ENCODE measurements around the gene VWF.

DNA sequence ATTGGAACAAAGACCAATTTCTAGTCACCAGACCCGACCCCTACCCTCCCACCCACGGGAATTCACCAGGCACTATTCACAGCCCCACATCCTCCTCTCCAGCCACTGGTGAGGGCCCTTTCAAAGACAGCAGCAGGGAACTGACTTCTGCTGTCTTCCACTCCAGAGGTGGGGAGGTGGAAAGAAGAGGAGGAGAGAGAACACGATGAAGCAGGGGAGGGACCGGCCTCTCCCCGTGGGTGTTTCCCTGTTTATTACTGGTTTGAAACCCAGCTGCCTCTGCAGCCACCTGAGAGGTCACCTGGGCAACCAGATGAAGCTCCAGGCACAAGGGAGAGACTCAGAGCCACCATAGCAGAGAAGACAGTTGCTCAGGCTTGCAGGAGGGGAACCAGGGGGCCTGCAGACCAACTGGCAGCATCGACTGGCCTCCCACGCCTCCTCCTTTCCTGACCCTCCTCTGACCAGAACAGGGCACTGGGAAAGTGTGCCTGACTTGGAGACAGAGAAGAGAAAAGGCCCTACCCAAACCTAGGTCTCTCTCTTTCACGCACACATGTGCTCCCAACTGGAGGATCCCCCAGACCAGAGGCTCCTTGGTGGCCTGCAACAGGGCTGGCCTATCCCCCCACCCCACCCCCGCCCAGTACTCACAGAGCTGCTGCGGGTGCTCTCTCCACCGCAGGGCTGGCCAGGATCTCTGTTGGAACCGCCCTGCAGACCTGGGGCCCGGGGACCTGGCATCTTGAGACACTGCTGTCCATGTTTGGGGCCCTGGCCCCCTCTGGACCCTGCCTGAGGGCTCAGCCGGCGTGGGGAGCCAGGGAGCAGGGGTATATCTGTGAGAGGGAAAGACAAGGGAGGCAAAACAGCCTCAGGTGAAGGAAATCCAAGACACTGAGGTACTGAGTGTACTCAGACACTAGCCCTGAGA, 202.2 kb downstream of the VWF start:
- TF ChIP-seq, protein P1, sequence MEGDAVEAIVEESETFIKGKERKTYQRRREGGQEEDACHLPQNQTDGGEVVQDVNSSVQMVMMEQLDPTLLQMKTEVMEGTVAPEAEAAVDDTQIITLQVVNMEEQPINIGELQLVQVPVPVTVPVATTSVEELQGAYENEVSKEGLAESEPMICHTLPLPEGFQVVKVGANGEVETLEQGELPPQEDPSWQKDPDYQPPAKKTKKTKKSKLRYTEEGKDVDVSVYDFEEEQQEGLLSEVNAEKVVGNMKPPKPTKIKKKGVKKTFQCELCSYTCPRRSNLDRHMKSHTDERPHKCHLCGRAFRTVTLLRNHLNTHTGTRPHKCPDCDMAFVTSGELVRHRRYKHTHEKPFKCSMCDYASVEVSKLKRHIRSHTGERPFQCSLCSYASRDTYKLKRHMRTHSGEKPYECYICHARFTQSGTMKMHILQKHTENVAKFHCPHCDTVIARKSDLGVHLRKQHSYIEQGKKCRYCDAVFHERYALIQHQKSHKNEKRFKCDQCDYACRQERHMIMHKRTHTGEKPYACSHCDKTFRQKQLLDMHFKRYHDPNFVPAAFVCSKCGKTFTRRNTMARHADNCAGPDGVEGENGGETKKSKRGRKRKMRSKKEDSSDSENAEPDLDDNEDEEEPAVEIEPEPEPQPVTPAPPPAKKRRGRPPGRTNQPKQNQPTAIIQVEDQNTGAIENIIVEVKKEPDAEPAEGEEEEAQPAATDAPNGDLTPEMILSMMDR (IDR thresholded peaks at IDR 0.05): no peak
- no peak for TF ChIP-seq POLR2A (IDR thresholded peaks at IDR 0.05)
